Stimulated activated CD4-positive, alpha-beta T cell treated with anti-CD3 and anti-CD28 coated beads, Interleukin-12 subunit alpha, Interleukin-12 subunit beta, amount 100 ng/mL, for 48 hours (primary cell): ENCODE measurements around the gene VAV2.

ENCODE experiments used
- DNase-seq, 3 donors: peaks; one replicate each; pipeline ENCODE4 v3.0.0-alpha.2; 2020; ENCODE audit warnings: low read depth in 2 of 3, low spot score in 1 of 3

The VAV2 gene

DNA sequence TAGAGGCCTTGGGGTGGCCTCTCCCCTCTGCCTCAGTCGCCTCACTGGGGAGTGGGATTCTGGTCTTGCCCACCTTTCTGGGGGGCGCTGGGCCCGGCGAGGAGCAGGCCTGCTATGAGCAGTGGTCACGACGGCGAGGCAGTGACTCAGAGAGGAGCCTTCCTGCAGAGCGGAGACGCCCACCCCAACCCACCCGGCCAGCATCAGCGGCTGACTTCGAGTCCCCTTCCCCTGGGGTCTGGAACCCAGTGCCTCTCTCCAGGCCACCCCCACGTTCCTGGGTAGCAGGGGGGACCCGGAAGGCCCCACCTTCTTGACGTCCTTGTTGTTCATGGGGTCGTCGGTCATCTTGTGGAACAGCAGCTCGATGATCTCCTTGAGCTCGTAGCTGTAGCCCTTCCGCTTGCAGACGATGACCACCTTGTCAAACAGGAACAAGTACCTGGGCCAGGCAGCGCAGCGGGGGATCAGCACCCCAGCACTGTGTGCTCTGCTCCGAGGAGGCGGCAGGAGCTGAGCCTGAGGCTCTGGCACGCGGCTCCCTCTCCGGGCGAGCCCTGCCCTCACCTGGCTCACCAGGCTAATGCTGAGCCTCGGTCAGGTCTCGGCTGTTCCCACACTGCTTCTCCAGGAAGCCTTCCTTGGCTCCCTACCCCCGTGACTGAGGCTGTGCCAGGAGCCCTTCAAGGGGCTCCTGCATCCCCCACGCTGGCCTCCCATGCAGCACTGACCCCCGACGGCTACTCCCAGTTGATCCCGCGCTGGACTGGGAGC, 203.9 kb downstream of the VAV2 start:
- DNase-seq = no peak

DNA sequence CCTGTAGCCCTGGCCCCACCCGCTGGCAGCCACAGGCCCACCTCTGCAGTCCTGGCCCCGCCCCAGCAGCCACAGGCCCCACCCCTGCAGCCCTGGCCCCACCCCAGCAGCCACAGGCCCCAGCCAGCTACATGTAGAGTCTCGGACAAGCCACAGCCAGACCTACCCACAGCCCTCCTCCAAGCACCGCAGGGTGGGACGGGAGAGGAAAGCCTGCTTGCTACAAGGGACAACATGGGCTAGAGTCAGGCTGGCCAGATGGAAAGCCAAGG, 204.4 kb downstream of the VAV2 start:
- no peak for DNase-seq

DNA sequence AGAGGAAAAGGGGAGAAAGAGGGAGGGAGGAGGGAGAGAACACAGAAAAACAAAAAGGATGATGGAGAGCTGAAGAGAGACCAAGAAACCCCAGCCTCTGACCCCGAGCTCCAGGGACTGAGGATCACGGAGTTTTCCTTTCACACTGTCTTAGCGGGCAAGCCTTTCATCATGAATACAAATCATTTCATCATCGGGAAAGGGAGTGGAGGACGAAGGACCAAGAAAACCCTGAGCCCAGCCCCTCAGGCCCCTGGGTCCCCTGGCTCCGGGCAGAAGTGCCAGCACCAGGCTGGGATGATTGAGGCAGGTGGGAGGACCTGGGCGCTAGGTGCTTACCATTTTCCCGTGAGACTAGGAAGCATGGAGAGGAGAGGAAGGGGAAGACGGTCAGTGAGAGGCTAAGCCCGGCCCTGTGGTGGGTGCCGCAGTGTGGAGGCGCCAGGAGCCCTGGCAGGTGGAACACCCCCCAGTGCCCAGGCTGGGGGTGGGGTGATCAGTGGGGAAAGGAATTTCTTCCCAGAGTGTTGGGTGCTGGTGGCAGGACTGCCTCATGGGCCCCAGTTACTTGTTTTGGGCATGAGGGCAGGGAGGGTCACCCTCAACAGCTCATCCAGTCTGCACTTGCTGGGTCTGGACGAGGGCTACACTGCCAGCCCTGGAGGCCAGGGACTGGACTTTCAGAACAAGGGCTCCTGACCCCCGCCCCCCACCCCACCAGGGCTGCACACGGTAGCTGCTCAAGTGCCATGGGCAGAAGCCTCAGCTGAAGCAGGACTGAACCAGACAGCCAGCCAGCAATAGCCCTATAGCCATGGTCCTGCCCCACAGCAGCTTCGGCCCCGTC, 205.0 kb downstream of the VAV2 start:
- DNase-seq = no peak

DNA sequence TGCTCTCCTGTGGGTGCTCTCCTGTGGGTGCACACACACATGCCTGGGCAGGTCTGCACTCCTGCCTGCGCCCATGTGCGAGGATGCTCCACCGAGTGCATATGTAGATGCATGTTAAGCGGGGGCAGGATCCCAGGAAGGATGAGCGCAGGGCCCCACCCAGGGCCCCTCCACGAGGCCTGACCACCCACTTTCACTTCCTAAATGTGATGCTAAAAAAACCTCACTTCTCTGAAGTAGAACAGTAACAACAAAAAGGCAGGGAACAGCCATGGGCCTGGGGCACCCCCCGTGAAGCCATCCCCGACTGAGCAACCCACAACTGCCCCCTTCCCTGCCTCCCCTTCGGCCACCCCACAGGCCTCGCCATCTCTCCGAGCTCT, 205.8 kb downstream of the VAV2 start:
- no peak for DNase-seq

DNA sequence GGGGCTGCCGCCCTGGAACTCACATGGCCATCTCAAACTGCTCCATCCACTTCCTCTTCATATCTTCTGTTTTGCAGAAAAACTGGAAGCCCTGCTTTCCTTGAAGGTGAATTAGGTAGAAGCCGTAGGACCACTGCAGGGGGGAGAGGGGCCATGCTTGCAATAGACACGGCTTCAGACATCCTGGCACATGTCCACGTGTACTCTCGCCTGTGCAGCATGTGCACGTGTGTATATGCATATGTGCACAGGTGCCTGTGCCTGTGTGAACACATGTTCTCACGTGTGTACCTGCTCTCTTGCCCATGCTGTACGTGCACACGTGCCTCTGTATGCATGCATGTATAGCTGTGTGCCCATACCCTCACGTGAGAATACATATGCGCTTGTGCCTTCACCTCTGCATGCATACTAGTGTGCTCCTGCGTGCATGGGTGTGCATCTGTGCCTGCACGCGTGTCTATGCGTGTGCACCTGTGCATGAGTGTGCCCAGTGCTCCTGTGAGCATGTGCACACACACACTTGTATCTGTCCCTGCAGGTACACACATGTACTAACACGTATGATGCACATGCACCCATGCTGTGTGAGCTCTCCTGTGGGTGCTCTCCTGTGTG, 206.3 kb downstream of the VAV2 start:
- no peak for DNase-seq

DNA sequence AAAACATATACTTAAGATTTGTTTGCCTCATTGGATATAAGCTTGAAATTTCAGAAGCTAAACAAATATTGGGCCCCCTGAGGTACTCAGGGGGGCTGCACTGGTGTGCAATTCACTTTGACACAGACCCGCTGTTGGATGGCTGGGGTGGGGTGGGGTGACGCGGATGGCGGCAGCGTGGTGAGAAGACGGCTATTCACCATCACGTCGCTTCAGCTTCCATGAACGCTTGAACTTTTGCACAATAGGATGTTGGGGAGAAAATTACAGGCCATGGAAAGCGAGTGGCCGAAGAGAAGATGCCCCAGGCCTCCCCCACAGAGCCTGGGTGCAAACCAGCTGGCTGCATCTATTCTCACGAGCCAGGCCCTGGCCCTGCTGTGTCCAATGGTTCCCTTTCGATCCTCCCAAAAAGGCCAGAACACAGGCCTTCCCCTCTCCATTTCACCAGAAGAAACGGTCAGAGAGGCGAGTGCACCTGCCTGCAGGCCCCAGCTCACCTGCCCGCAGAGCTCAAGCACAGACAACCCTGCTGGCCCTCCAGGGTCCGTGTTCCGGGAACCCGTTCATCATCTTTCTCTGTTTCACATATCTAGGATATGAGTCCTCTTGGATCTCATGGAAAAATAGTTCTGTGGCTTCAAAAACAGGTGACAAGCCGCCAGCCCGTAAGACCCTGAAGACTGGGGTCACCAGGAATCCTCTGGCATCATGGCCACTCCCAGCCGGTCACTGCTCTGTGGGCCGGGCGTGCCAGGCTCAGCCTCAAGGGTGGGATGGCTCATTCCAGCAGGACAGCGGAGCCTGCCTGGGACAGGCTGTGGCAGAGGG, 207.2 kb downstream of the VAV2 start:
- no peak for DNase-seq

DNA sequence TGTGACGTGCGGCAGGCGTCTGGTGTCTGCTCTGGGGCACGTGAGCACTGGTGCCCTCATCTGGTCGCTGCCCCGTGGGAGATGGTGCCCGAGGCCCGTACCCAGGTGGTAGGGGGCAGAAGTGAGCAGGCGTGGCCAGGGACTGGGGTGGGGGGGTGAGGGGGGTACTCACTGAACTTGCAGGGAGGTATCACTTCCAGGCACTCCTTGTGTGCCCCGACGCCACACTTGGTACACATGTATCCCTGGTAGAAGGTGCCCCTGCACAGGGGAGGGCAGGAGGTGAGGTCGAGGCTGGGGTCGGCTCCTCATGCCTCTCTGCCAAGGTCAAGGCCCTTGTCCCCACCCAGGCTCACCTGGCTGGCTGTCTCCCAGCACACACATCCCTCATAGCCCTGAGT, 208.8 kb downstream of the VAV2 start:
- no peak for DNase-seq

DNA sequence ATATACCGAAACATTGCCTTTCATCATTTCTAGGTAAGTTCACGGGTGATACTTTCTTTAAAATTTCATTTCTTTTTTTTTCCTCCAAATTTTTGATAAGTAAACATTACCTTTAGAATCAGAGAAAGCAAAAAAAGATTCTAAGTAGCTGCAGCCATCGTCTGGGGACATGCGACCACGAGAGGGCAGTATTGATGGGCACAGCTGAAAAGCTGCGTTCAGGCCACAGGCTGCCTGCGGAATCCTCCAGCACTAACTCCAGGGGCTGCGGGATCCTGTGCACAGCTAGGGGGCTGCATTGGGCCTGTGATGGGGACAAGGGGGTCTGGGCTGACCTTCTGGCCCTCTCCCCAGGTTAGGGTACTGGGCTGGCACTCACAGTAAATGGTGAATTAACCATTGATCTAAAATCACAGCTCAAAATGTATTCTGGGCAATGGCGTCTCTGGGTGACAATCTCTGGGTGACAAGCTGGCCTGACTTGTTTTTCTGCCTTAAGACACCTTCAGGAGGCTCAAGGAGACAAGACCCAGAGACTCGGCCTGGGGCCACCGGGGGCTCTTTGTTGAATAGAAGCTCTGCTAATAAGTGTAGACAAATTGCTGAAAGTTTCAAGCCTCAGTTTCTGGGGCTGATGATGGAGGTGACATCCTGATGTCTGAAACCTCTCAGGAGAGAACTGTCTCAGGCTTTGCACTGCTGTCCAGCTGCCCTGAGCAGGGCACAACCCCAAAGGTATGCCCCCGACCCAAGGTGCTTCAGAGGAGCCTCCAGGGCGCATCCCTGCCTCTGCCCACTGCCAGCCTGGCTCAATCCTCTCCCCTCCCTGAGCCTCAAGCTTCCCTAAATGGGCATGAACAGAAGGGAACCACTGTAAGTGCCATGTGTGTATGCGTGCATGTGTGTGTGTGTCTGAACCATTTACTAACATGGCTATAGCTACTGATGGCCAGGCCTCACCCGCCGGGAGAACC, 209.7 kb downstream of the VAV2 start:
- peak; percentile 41 to 71 (median 54) for DNase-seq

DNA sequence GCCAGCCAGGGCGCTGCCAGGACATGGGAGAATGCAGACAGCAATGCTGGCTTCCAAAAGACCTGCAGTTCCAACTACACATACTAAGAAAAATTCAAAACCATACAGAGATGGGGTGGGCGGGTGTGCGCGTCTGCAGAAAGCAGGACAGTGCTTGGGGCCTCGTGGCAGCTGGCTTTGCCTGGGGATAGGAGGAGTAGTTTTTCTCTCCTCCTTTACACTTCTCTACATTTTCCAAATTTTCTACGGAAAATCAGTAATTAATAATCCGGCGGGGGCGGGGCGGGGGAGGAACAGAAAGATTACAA, 210.3 kb downstream of the VAV2 start:
- DNase-seq = no peak

DNA sequence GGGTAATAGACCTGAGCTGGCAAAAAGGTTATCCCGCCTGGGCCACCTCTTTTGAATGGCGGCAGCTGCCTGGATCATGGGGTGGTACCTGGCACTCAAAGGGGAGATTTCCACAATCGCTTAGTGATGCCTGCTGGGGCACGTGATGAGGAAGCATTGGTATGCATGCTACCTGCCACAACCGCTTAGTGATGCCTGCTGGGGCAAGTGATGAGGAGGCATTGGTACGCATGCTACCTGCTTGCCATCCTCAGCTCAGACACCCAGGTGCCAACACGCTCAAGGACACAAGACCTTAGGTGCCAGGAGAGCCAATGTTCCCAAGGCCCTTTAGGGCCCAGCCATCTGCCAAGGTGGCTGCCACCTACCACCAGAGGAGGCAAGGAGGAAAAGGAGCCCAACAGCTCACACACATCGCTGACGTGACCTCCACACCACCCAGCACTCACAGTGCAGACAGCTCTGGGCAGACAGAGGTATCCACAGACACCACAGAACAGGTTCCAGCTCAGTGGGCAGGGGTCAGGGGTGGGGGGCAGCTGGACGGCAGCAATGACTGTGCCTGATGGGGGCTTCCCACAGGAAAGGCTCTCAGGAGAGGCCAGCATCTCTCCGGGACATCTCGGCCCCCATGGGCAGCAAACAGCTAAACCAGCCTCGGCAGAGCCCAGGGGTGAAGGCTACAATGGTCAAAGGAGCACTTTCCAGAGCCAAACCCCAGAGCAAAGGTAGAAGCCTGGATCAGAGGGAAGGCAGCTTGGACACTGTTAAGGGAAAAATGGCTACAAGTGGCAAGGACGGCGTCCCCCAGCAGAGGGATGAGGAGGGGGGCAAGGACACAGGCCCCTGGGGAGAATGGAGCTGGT, 210.9 kb downstream of the VAV2 start:
- no peak for DNase-seq

DNA sequence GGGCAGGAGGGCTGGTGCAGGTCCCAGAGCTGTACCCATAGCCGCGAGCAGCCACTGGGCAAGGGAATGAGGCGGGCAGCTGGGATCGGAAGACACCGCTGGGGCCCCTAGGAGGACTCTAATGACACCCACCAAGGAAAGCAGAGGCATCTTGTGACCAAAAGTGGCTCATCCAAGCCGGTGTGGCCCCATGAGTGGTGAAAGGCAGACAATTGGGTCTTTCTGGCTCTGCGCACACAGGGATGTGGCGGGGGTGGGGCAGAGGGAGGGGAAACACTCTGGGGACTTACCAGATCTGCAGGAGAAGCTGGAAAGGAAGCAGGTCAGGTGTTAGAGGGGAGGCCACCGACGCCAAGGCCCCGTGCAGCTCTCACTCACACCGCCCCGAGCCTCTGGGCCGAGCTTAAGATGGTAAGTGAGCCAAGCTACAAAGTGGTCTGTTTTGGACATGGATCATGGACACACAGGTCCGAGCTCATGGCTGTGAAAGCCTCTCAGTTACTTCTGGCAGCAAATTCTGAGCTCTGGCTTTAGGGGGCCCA, 211.6 kb downstream of the VAV2 start:
- no peak for DNase-seq

DNA sequence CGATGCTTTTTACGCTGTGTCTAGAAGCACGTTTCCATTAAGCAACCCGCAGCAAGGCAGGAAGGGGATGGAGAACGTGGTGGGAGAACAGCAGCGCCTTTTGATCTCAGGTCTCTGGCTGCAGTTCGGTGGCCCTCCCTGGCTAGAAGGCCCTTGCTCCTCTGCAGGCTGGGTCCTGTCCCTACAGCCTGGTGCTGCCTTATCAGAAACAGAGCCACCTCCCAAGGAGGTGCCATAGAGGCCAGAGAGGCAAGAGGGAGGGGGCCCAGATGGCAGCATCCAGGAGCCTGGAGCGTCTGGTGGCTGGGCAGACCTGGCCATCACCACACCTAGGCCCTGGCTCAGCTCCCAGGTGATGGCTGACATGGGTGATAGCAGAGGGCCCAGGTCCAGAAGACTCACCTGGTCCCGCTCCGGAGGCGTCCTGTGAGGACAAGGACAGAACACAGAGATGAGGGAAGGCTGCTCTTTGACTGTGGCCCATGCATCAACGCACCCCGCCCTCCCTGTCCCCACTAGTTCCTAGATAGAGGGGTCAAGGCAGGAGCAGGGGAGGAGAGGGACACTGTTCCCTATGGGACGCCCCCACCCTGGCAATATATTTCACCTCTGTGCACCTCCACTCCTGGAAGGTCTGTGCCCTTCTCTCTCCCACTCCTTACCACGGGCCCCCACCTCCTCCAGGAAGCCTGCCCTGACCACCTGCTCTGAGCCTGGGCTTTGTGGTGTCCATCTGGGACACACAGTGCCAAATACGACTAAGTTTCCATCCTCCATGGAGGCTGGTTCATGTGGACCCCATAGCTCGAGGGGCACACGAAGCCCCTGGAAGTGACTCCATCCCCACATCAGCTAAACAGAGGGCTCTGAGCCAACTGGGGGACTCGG, 212.4 kb downstream of the VAV2 start:
- DNase-seq = no peak

DNA sequence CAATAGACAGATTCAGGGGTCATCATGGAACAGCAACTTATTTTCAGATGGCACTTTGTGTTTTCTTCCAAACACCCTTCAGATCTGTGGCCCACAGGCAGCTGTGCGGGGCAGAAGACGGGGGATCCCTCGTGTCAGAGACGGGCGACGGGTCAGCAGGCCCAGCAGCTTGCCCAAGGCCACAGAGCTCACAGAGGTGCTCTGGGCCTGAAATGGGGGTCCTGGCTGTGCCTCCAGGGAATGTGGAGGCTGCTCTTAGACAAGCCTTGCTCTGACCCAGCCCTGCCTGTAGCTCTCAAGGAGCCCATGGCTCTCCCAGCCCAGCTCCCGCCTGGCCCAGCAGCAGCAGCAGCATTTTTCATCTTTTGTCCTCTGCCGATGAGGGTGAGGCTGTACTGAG, 213.0 kb downstream of the VAV2 start:
- DNase-seq = no peak

DNA sequence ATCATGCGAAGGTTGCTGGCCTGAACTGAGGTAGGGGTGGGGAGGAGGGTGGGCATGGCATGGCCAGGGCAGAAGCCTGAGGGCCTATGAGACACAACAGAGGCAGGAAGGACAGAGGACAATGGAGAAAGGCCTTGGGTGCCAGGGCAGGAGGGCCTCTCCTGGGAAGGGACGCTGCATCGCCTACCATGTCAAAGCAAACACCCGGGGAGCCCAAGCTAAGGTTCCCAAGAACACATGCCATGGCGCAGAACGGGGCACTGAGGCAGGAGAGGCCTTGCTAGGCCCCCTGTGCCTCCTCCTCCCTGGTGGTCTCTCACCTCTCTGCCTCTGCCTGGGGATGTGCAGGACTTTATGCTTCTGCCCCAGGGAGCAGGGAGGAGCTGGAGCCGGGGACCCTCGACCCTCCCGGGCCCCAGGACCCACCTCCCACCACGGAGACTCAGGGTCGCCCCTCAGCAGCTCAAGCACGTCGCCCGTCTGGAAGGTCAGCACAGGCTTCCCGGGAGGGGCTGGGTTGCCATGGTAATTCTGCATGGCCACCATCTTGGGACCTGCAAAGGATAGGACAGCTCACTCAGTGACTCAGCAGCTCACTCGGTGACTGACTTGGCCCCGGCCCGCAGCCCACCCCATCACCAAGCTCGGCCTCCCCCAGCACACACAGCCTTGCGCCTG, 213.6 kb downstream of the VAV2 start:
- DNase-seq = no peak

DNA sequence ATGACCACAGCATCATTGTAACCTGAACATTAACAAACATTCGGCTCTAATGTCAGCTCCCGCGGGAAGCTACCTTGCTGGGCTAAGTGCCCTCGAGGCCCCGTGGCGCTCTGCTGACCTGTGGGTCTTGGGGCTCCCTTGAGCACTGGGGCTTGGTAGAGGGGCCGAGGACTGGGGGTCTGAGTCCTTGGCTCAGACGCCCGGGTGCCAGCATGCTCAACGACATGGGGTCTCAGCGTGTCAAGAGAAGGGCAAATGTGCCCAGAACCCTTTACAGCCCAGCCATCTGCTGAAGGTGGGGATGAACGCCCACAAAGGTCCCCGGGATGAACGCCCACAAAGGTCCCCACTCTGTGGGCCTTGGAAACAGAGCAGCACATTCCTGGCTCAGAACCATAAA, 214.3 kb downstream of the VAV2 start:
- DNase-seq = no peak

DNA sequence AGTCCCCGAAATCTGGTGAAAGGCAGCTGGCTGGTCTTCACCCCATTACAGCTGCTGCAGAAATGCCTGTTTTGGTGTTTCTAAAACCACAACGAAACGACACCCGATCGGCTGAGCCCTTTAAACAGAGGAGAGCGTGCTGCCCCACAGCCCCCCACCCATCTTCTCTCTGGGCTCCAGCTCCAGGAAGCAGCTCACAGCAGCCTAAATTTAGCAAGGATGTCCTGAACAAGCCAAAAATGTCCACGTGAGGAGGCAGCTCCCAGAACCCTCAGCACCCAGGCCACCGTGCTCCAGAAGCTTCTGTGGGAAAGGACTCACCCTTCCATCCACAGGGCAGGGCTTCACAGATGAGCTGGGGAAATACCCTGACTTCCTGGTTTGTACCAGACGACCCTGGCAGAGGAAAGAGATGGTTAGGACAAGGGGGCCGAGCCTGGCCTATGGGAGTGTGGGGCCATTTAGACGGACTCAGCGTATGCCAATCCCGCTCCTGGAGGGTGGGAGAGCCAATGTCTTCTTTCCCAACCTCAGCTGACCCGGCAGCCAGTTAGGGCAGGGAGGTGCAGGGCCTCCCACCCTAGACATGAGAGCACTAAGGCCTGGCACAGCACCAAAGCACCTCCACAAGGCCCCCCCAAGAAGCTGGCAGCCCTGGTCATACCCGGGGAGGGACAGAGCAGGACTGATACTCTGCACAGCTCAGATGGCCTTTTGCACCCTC, 214.9 kb downstream of the VAV2 start:
- no peak for DNase-seq
